Measurements from ENCODE around the gene SYTL5.

Gene SYTL5

GRCh38 chrX:38154818-38155217 is 148.5 kb downstream of the SYTL5 start:
- no peak for DNase-seq
- TF ChIP-seq POLR2A (IDR thresholded peaks at IDR 0.05; ENCODE audit: low read length) = no peak
- no peak for TF ChIP-seq GATA1 (IDR thresholded peaks at IDR 0.05; ENCODE audit: low read depth, low read length)

- DNase-seq = no peak
- TF ChIP-seq GATA1 (IDR thresholded peaks at IDR 0.05; ENCODE audit: low read depth, low read length) = no peak
- no peak for TF ChIP-seq POLR2A (IDR thresholded peaks at IDR 0.05; ENCODE audit: low read length)
These were observed 150.5 kb downstream of the SYTL5 start for GRCh38 chrX:38156838-38157237.

- TF ChIP-seq GATA1 (IDR thresholded peaks at IDR 0.05; ENCODE audit: low read depth, low read length) = no peak
- DNase-seq = no peak
These were observed 156.8 kb downstream of the SYTL5 start for GRCh38 chrX:38163193-38163592.

GRCh38 chrX:38165023-38165422 is 158.7 kb downstream of the SYTL5 start:
- no peak for TF ChIP-seq POLR2A (IDR thresholded peaks at IDR 0.05; ENCODE audit: low read length)
- no peak for DNase-seq

- DNase-seq = peak; percentile 44 to 57
These were observed 160.2 kb downstream of the SYTL5 start for GRCh38 chrX:38166478-38167083.

GRCh38 chrX:38170556-38170955 is 164.2 kb downstream of the SYTL5 start:
- DNase-seq = no peak
- TF ChIP-seq GATA1 (IDR thresholded peaks at IDR 0.05; ENCODE audit: low read depth, low read length) = no peak
- no peak for TF ChIP-seq POLR2A (IDR thresholded peaks at IDR 0.05; ENCODE audit: low read length)

More at GRCh38 chrX:38166478-38167083, 160.2 kb downstream of the SYTL5 start:
- no peak for TF ChIP-seq POLR2A (IDR thresholded peaks at IDR 0.05; ENCODE audit: low read length)
- TF ChIP-seq GATA1 (IDR thresholded peaks at IDR 0.05; ENCODE audit: low read depth, low read length) = no peak

- DNase-seq = no peak
- TF ChIP-seq GATA1 (IDR thresholded peaks at IDR 0.05; ENCODE audit: low read depth, low read length) (no peak), POLR2A (IDR thresholded peaks at IDR 0.05; ENCODE audit: low read length) (no peak)
These were observed 166.2 kb downstream of the SYTL5 start for GRCh38 chrX:38172596-38172995.

GRCh38 chrX:38175139-38175538 is 168.8 kb downstream of the SYTL5 start:
- DNase-seq = peak; percentile 2 to 41
- TF ChIP-seq POLR2A (IDR thresholded peaks at IDR 0.05; ENCODE audit: low read length) (no peak), GATA1 (IDR thresholded peaks at IDR 0.05; ENCODE audit: low read depth, low read length) (no peak)

GRCh38 chrX:38178396-38178795 is 172.0 kb downstream of the SYTL5 start:
- TF ChIP-seq POLR2A (IDR thresholded peaks at IDR 0.05; ENCODE audit: low read length) = no peak
- no peak for TF ChIP-seq GATA1 (IDR thresholded peaks at IDR 0.05; ENCODE audit: low read depth, low read length)
- DNase-seq = no peak

All from erythroblast (primary cell).